IPS DF 6.9 (cell line): ENCODE data around the gene SEC16B.
"Not testable (repeated sequence)": the region's sequence is repeated elsewhere in the genome, so short reads cannot be mapped to it uniquely, and the experiment has no call there.

Experiments
- DNase-seq: peaks from one replicate; pipeline ENCODE4 v3.0.0-alpha.2; 2013; ENCODE audit warnings: low read depth, low spot score
- H3K27ac ChIP-seq: one replicate; pipeline ENCODE4 v1.5.1; 2013; ENCODE audit warnings: low read length, control low read depth
- H3K27me3 ChIP-seq: 2 replicates; pipeline ENCODE4 v1.6.1; 2013; ENCODE audit warnings: mild to moderate bottlenecking, low read length; ENCODE audit not compliant: control insufficient read depth, insufficient read depth
- H3K36me3 ChIP-seq: 2 replicates; pipeline ENCODE4 v1.6.1; 2013; ENCODE audit warnings: low read length; ENCODE audit not compliant: control insufficient read depth, insufficient read depth
- H3K4me1 ChIP-seq: 2 replicates; pipeline ENCODE4 v1.6.1; 2013; ENCODE audit warnings: low read length; ENCODE audit not compliant: control insufficient read depth, insufficient read depth
- H3K4me3 ChIP-seq: 2 replicates; pipeline ENCODE4 v1.5.1; 2013; ENCODE audit warnings: mild to moderate bottlenecking, low read length
- H3K9me3 ChIP-seq: 2 replicates; pipeline ENCODE4 v1.6.1; 2013; ENCODE audit warnings: low read length, inconsistent platforms; ENCODE audit not compliant: control insufficient read depth, insufficient read depth
- WGBS: extraction: QIAGEN DNeasy Blood & Tissue Kit; methylation state at CpG from one replicate; pipeline ENCODE4 v1.1.7; 2013; ENCODE audit warnings: mixed read lengths, missing lambda C conversion rate; ENCODE audit not compliant: insufficient read length, insufficient coverage; 5-methylcytosine and 5-hydroxymethylcytosine counted together

The SEC16B gene

GRCh38 chr1:178004926-178005391, 35.1 kb upstream of the SEC16B start:
- no peaks in the 10 kb centered on the region for H3K36me3 ChIP-seq
- WGBS, result no CpG with 5 or more reads among the region's 6 CpGs
- H3K27ac ChIP-seq, result no peak overlapping the region
- H3K9me3 ChIP-seq, result no peaks in the 10 kb centered on the region
- DNase-seq, result no peak
- H3K4me1 ChIP-seq, result no peaks in the 10 kb centered on the region
- no peaks in the 10 kb centered on the region for H3K27me3 ChIP-seq
- H3K4me3 ChIP-seq, result no peak overlapping the region

- no peak overlapping the region for H3K4me3 ChIP-seq
- H3K9me3 ChIP-seq, result no peaks in the 10 kb centered on the region
- H3K4me1 ChIP-seq, result no peaks in the 10 kb centered on the region
- H3K27ac ChIP-seq, result no peak overlapping the region
- no CpG with 5 or more reads among the region's 4 CpGs for WGBS
- H3K27me3 ChIP-seq, result no peaks in the 10 kb centered on the region
- H3K36me3 ChIP-seq, result no peaks in the 10 kb centered on the region
- DNase-seq, result no peak
Measured at GRCh38 chr1:177998696-177999631, 29.1 kb upstream of the SEC16B start.

GRCh38 chr1:177996957-177997356, 27.1 kb upstream of the SEC16B start:
- Histone ChIP-seq H3K27me3 (no peaks in the 10 kb centered on the region), H3K9me3 (no peaks in the 10 kb centered on the region), H3K4me1 (no peaks in the 10 kb centered on the region), H3K27ac (no peak overlapping the region), H3K4me3 (no peak overlapping the region), H3K36me3 (no peaks in the 10 kb centered on the region)
- DNase-seq, result no peak
- WGBS, result no CpG with 5 or more reads among the region's 5 CpGs

- H3K9me3 ChIP-seq, result no peaks in the 10 kb centered on the region
- H3K27ac ChIP-seq, result no peak overlapping the region
- WGBS, result no CpG with 5 or more reads among the region's 5 CpGs
- no peak for DNase-seq
- no peaks in the 10 kb centered on the region for H3K36me3 ChIP-seq
- no peaks in the 10 kb centered on the region for H3K4me1 ChIP-seq
- H3K27me3 ChIP-seq, result no peaks in the 10 kb centered on the region
- H3K4me3 ChIP-seq, result no peak overlapping the region
Measured at GRCh38 chr1:177995369-177995768, 25.5 kb upstream of the SEC16B start.

- H3K27ac ChIP-seq, H3K9me3 ChIP-seq, H3K27me3 ChIP-seq, DNase-seq, H3K4me1 ChIP-seq, H3K4me3 ChIP-seq, H3K36me3 ChIP-seq: not testable (repeated sequence)
- WGBS, result no CpG with 5 or more reads among the region's 5 CpGs
Measured at GRCh38 chr1:177986281-177986680, 16.4 kb upstream of the SEC16B start.

- H3K9me3 ChIP-seq, result no peaks in the 10 kb centered on the region
- no peak overlapping the region for H3K27ac ChIP-seq
- H3K4me3 ChIP-seq, result no peak overlapping the region
- WGBS, result no CpG with 5 or more reads among the region's 1 CpG
- H3K36me3 ChIP-seq, result no peaks in the 10 kb centered on the region
- H3K4me1 ChIP-seq, result peaks cover 2% of the 10 kb centered on the region
- no peak for DNase-seq
- no peaks in the 10 kb centered on the region for H3K27me3 ChIP-seq
Measured at GRCh38 chr1:177984761-177985160, 14.9 kb upstream of the SEC16B start.

- Histone ChIP-seq H3K9me3 (no peaks in the 10 kb centered on the region), H3K4me3 (no peak overlapping the region), H3K27me3 (no peaks in the 10 kb centered on the region), H3K27ac (no peak overlapping the region), H3K4me1 (peaks cover 2% of the 10 kb centered on the region), H3K36me3 (no peaks in the 10 kb centered on the region)
- DNase-seq, result peak; percentile 45
- WGBS, result no CpG with 5 or more reads among the region's 3 CpGs
Measured at GRCh38 chr1:177984136-177984525, 14.3 kb upstream of the SEC16B start.

- Histone ChIP-seq H3K4me1 (peaks cover 2% of the 10 kb centered on the region), H3K27ac (no peak overlapping the region), H3K4me3 (no peak overlapping the region), H3K36me3 (no peaks in the 10 kb centered on the region), H3K9me3 (no peaks in the 10 kb centered on the region), H3K27me3 (no peaks in the 10 kb centered on the region)
- no CpG with 5 or more reads among the region's 3 CpGs for WGBS
- DNase-seq, result no peak
Measured at GRCh38 chr1:177983482-177984135, 13.8 kb upstream of the SEC16B start.

GRCh38 chr1:177983077-177983476, 13.2 kb upstream of the SEC16B start:
- H3K4me3 ChIP-seq, result no peak overlapping the region
- H3K9me3 ChIP-seq, result no peaks in the 10 kb centered on the region
- no peaks in the 10 kb centered on the region for H3K27me3 ChIP-seq
- DNase-seq, result no peak
- no CpG with 5 or more reads among the region's 5 CpGs for WGBS
- peaks cover 2% of the 10 kb centered on the region for H3K4me1 ChIP-seq
- H3K36me3 ChIP-seq, result no peaks in the 10 kb centered on the region
- no peak overlapping the region for H3K27ac ChIP-seq

- DNase-seq, result no peak
- H3K9me3 ChIP-seq, result no peaks in the 10 kb centered on the region
- H3K4me1 ChIP-seq, result peaks cover 1% of the 10 kb centered on the region
- WGBS, result no CpG with 5 or more reads among the region's 1 CpG
- no peak overlapping the region for H3K27ac ChIP-seq
- H3K27me3 ChIP-seq, result no peaks in the 10 kb centered on the region
- H3K36me3 ChIP-seq, result no peaks in the 10 kb centered on the region
- no peak overlapping the region for H3K4me3 ChIP-seq
Measured at GRCh38 chr1:177981200-177981599, 11.3 kb upstream of the SEC16B start.
